Transverse colon (tissue), 3 donors: Measurements from ENCODE around the gene PLEKHG4.

Experiments
- CTCF ChIP-seq, 5 experiments: fragments of 200-600 bp in 3 of 5; fragments of 450-650 bp in 2 of 5; sonication (generic) in 3 of 5; IDR thresholded peaks; 1 replicate in 2 of 5; 2 replicates in 3 of 5; pipeline ENCODE4 v1.5.1; 2016 to 2017; ENCODE audit warnings: antibody characterized with exemption in 5 of 5, inconsistent platforms in 3 of 5, mild to moderate bottlenecking in 2 of 5, moderate library complexity in 1 of 5
- EP300 ChIP-seq: sonication (generic); formaldehyde crosslinking; IDR thresholded peaks from one replicate; pipeline ENCODE4 v1.6.1; 2017; ENCODE audit warnings: antibody characterized with exemption, low read depth

GRCh38 chr16:67256701-67257230 lies 22.6 kb upstream of the PLEKHG4 start:
- no peak for TF ChIP-seq CTCF (IDR thresholded peaks at IDR 0.05)
- TF ChIP-seq EP300: no peak
